Measurements from ENCODE around the gene PKN1. TPM values are rescaled to one million over a fixed set of nuclear protein-coding genes. Genes with fewer than 3 reads are reported as not detected.

The PKN1 gene
- total and polyA plus RNA-seq, 2 of the 13 experiments (the other 11 are each of a cell fraction or from before 2014, with no cell fraction given) = 45.7 to 54.5 TPM

DNA sequence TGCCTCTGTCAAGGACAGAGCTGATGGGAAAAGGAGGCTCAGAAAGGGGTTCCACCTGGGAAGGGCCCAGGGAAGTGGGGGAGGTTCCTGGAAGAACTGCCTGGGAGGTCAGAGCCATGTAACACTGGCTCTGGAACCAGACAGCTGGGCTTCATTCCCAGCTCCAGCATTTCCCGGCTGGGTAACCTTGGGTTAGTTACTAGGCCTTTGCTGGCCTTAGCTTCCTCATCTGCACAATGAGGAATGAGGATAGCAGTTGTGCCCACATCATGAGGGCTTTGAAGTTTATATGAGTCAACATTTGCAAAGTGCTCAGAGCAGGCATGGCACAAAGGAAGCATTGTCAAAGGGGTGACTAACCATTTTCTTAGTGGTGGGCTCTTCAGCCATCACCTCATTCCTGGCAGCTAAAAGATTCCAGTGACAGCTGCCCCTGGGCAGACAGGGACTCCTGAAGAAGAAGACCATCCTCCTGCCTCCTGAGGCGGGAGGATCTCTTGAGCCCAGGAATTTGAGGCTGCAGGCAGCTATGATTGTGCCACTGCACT is 86.8 kb downstream of the PKN1 start (continued):
- TF ChIP-seq ATF7 (IDR thresholded peaks at IDR 0.05) = peak; percentile 36; the same call in 1 of the 2 replicates
- no peak for TF ChIP-seq ATF7 (CRISPR knock-in tag; IDR thresholded peaks at IDR 0.05)
- TF ChIP-seq SP5 (CRISPR knock-in tag; IDR thresholded peaks at IDR 0.05; ENCODE audit: borderline replicate concordance, low read depth) = peak; percentile 49; the same call in 1 of the 2 replicates
- peak; percentile 84; the same call in 1 of the 2 replicates for TF ChIP-seq SMAD3 (CRISPR knock-in tag; IDR thresholded peaks at IDR 0.05)
- no peak for TF ChIP-seq MTA1 (CRISPR knock-in tag; IDR thresholded peaks at IDR 0.05; ENCODE audit: borderline replicate concordance)
- TF ChIP-seq ZNF276 (CRISPR knock-in tag; IDR thresholded peaks at IDR 0.05; ENCODE audit: low read depth) = no peak
- no peak for TF ChIP-seq ZNF451 (CRISPR knock-in tag; IDR thresholded peaks at IDR 0.05)
- TF ChIP-seq MBNL3 (CRISPR knock-in tag; conservative IDR thresholded peaks at IDR 0.05) = no peak
- peak; percentile 88 for TF ChIP-seq RXRA (CRISPR knock-in tag; IDR thresholded peaks at IDR 0.05)
- TF ChIP-seq, protein P1, sequence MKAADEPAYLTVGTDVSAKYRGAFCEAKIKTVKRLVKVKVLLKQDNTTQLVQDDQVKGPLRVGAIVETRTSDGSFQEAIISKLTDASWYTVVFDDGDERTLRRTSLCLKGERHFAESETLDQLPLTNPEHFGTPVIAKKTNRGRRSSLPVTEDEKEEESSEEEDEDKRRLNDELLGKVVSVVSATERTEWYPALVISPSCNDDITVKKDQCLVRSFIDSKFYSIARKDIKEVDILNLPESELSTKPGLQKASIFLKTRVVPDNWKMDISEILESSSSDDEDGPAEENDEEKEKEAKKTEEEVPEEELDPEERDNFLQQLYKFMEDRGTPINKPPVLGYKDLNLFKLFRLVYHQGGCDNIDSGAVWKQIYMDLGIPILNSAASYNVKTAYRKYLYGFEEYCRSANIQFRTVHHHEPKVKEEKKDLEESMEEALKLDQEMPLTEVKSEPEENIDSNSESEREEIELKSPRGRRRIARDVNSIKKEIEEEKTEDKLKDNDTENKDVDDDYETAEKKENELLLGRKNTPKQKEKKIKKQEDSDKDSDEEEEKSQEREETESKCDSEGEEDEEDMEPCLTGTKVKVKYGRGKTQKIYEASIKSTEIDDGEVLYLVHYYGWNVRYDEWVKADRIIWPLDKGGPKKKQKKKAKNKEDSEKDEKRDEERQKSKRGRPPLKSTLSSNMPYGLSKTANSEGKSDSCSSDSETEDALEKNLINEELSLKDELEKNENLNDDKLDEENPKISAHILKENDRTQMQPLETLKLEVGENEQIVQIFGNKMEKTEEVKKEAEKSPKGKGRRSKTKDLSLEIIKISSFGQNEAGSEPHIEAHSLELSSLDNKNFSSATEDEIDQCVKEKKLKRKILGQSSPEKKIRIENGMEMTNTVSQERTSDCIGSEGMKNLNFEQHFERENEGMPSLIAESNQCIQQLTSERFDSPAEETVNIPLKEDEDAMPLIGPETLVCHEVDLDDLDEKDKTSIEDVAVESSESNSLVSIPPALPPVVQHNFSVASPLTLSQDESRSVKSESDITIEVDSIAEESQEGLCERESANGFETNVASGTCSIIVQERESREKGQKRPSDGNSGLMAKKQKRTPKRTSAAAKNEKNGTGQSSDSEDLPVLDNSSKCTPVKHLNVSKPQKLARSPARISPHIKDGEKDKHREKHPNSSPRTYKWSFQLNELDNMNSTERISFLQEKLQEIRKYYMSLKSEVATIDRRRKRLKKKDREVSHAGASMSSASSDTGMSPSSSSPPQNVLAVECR (CRISPR knock-in tag; IDR thresholded peaks at IDR 0.05; ENCODE audit: borderline replicate concordance) = peak; percentile 62; the same call in 1 of the 2 replicates
- no peak for TF ChIP-seq SNRNP70 (IDR thresholded peaks at IDR 0.05; ENCODE audit: low read depth, low read length)
- TF ChIP-seq ZBTB20 (CRISPR knock-in tag; IDR thresholded peaks at IDR 0.05; ENCODE audit: borderline replicate concordance, low read depth) = peak; percentile 38; the same call in 1 of the 2 replicates
- TF ChIP-seq KLF12 (CRISPR knock-in tag; IDR thresholded peaks at IDR 0.05; ENCODE audit: borderline replicate concordance) = no peak
- TF ChIP-seq ZNF547 (CRISPR knock-in tag; IDR thresholded peaks at IDR 0.05) = no peak
- TF ChIP-seq, protein P2, sequence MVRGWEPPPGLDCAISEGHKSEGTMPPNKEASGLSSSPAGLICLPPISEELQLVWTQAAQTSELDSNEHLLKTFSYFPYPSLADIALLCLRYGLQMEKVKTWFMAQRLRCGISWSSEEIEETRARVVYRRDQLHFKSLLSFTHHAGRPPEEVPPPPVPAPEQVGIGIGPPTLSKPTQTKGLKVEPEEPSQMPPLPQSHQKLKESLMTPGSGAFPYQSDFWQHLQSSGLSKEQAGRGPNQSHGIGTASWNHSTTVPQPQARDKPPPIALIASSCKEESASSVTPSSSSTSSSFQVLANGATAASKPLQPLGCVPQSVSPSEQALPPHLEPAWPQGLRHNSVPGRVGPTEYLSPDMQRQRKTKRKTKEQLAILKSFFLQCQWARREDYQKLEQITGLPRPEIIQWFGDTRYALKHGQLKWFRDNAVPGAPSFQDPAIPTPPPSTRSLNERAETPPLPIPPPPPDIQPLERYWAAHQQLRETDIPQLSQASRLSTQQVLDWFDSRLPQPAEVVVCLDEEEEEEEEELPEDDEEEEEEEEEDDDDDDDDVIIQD (CRISPR knock-in tag; IDR thresholded peaks at IDR 0.05; ENCODE audit: low read depth) = peak; percentile 52
- TF ChIP-seq, protein P3, sequence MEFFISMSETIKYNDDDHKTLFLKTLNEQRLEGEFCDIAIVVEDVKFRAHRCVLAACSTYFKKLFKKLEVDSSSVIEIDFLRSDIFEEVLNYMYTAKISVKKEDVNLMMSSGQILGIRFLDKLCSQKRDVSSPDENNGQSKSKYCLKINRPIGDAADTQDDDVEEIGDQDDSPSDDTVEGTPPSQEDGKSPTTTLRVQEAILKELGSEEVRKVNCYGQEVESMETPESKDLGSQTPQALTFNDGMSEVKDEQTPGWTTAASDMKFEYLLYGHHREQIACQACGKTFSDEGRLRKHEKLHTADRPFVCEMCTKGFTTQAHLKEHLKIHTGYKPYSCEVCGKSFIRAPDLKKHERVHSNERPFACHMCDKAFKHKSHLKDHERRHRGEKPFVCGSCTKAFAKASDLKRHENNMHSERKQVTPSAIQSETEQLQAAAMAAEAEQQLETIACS (CRISPR knock-in tag; IDR thresholded peaks at IDR 0.05) = no peak
- no peak for TF ChIP-seq E2F2 (CRISPR knock-in tag; IDR thresholded peaks at IDR 0.05; ENCODE audit: borderline replicate concordance)
- TF ChIP-seq HDAC2 (CRISPR knock-in tag; IDR thresholded peaks at IDR 0.05) = peak; percentile 76
- TF ChIP-seq ZNF709 (CRISPR knock-in tag; IDR thresholded peaks at IDR 0.05) = no peak
- no peak for TF ChIP-seq SOX6 (IDR thresholded peaks at IDR 0.05)
- peak; percentile 81; the same call in 1 of the 2 replicates for TF ChIP-seq SOX6 (CRISPR knock-in tag; IDR thresholded peaks at IDR 0.05)

Measured in HepG2 (cell line).